ENCODE measurements around the gene FAHD2A.

- TF ChIP-seq EZH2 (IDR thresholded peaks at IDR 0.05; ENCODE audit: borderline replicate concordance, low read length), result no peak
- TF ChIP-seq CTCF (IDR thresholded peaks at IDR 0.05; ENCODE audit: low read length), result no peak
Observed at GRCh38 chr2:95391641-95392310, 10.7 kb upstream of the FAHD2A start.
